ENCODE data around the gene FAM120AOS. TPM values are rescaled to one million over a fixed set of nuclear protein-coding genes. Genes with fewer than 3 reads are reported as not detected.

The FAM120AOS gene
- total and polyA plus RNA-seq, 2 experiments from 2014 or later: 71.9 to 74.6 TPM

- Histone ChIP-seq H3K9me3 (ENCODE audit: low read depth) (no peaks in the 10 kb centered on the region), H3K4me1 (ENCODE audit: low read depth) (peaks cover 19% of the 10 kb centered on the region), H3K36me3 (no peaks in the 10 kb centered on the region), H3K27ac (no peak overlapping the region), H3K4me3 (no peak overlapping the region), H3K27me3 (no peaks in the 10 kb centered on the region)
- no peak for DNase-seq (ENCODE audit: low read depth in 1 of 2, low spot score in 1 of 2)
- TF ChIP-seq, protein P1, sequence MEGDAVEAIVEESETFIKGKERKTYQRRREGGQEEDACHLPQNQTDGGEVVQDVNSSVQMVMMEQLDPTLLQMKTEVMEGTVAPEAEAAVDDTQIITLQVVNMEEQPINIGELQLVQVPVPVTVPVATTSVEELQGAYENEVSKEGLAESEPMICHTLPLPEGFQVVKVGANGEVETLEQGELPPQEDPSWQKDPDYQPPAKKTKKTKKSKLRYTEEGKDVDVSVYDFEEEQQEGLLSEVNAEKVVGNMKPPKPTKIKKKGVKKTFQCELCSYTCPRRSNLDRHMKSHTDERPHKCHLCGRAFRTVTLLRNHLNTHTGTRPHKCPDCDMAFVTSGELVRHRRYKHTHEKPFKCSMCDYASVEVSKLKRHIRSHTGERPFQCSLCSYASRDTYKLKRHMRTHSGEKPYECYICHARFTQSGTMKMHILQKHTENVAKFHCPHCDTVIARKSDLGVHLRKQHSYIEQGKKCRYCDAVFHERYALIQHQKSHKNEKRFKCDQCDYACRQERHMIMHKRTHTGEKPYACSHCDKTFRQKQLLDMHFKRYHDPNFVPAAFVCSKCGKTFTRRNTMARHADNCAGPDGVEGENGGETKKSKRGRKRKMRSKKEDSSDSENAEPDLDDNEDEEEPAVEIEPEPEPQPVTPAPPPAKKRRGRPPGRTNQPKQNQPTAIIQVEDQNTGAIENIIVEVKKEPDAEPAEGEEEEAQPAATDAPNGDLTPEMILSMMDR (IDR thresholded peaks at IDR 0.05; ENCODE audit: low read depth, low read length): no peak
Measured at GRCh38 chr9:93464876-93465275, 11.5 kb upstream of the FAM120AOS start.

DNA sequence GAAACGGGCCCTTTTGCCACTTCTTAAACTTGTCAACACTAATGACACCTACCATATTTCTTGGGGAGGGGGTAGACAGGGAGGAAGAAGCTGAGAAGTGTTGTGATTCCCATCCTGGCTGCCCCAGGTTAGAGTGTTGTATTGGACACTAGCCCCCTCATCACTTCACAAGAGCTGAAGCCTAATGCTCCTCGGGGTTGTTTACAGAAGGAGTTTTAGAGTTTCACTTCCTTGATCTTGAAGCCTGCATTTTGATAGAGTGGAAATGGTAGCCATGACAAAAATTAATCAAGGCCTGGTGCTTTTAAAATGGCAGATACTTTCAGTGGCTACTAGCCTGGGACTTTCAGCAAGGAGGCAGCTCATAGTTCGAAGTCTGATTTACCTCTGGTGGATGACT, 11.0 kb upstream of the FAM120AOS start:
- no peak overlapping the region for H3K4me3 ChIP-seq
- peaks cover 18% of the 10 kb centered on the region for H3K4me1 ChIP-seq (ENCODE audit: low read depth)
- DNase-seq (ENCODE audit: low read depth in 1 of 2, low spot score in 1 of 2): no peak
- TF ChIP-seq, protein P1 (IDR thresholded peaks at IDR 0.05; ENCODE audit: low read depth, low read length): no peak
- no peaks in the 10 kb centered on the region for H3K9me3 ChIP-seq (ENCODE audit: low read depth)
- no peaks in the 10 kb centered on the region for H3K36me3 ChIP-seq
- no peaks in the 10 kb centered on the region for H3K27me3 ChIP-seq
- no peak overlapping the region for H3K27ac ChIP-seq

- H3K27me3 ChIP-seq: no peaks in the 10 kb centered on the region
- no peak for DNase-seq (ENCODE audit: low read depth in 1 of 2, low spot score in 1 of 2)
- no peaks in the 10 kb centered on the region for H3K36me3 ChIP-seq
- no peaks in the 10 kb centered on the region for H3K9me3 ChIP-seq (ENCODE audit: low read depth)
- TF ChIP-seq, protein P1 (IDR thresholded peaks at IDR 0.05; ENCODE audit: low read depth, low read length): no peak
- H3K4me1 ChIP-seq (ENCODE audit: low read depth): peaks cover 18% of the 10 kb centered on the region
- H3K4me3 ChIP-seq: no peak overlapping the region
- no peak overlapping the region for H3K27ac ChIP-seq
Measured at GRCh38 chr9:93463638-93464248, 10.4 kb upstream of the FAM120AOS start.

DNA sequence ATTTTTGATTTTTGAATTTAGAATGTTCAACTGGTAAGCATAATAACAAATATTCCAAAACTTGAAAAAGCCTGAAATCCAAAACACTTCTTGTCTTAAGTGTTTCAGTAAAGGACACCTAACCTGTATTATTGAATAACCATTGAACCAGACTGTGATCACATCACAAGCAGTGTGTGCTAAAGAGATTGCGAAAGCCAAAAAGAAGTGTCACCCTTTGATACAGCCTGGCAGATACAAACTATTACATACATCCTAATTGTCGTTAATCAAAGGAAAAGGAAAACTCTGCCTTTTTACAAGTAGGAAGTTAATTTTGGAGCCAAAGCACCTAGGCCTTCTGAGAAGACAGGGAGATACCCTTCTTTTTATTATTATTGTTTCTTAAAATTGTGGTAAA, 8.4 kb upstream of the FAM120AOS start:
- DNase-seq (ENCODE audit: low read depth in 1 of 2, low spot score in 1 of 2): no peak
- H3K9me3 ChIP-seq (ENCODE audit: low read depth): no peaks in the 10 kb centered on the region
- no peak overlapping the region for H3K27ac ChIP-seq
- no peaks in the 10 kb centered on the region for H3K36me3 ChIP-seq
- peaks cover 10% of the 10 kb centered on the region for H3K4me1 ChIP-seq (ENCODE audit: low read depth)
- TF ChIP-seq, protein P1 (IDR thresholded peaks at IDR 0.05; ENCODE audit: low read depth, low read length): no peak
- no peaks in the 10 kb centered on the region for H3K27me3 ChIP-seq
- H3K4me3 ChIP-seq: no peak overlapping the region

GRCh38 chr9:93461414-93461743, 8.0 kb upstream of the FAM120AOS start:
- Histone ChIP-seq H3K36me3 (no peaks in the 10 kb centered on the region), H3K27ac (no peak overlapping the region), H3K4me1 (ENCODE audit: low read depth) (peaks cover 10% of the 10 kb centered on the region), H3K4me3 (no peak overlapping the region), H3K9me3 (ENCODE audit: low read depth) (no peaks in the 10 kb centered on the region), H3K27me3 (no peaks in the 10 kb centered on the region)
- no peak for DNase-seq (ENCODE audit: low read depth in 1 of 2, low spot score in 1 of 2)
- TF ChIP-seq, protein P1 (IDR thresholded peaks at IDR 0.05; ENCODE audit: low read depth, low read length): no peak

Data from cardiac muscle cell (in vitro differentiated cells and primary cell).